HG03558 (cell line): ENCODE measurements around the gene FRRS1L.

ENCODE experiments used
- ATAC-seq: cut with Tn5 transposase; IDR thresholded peaks from one replicate; pipeline ENCODE4 v1.9.1; 2021; ENCODE audit warnings: moderate number of reproducible peaks; ENCODE audit not compliant: unreplicated experiment; ENCODE audit errors: extremely low read depth

FRRS1L gene

GRCh38 chr9:109083141-109083540 is 83.9 kb downstream of the FRRS1L start:
- no peak for ATAC-seq

DNA sequence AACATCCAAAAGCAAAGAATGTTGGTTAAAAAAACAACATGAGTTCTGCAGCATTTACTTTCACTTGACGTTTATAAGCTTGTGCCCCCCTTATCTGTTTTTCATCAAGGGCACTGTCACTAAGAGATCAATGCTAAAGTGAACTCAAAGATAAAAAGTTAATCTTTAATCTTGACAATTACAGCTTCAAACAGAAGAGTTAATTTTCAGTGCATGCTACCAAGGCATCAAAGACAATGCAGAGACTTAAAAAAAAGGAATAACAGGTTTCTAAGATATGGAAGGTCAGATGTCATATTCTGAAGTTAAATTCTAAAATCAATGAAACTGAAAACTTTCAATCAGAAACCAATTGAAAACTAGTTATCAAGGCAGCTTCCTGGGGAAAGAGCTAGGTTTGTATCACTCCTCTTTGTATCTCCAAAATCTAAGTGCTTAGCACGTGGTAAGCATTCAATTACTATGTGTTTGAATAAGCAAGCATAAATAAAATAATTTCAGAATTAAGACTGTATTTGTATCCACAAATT is 84.9 kb downstream of the FRRS1L start:
- ATAC-seq = no peak
